Transverse colon (tissue), 4 donors: ENCODE results near the gene NPTX2. TPM values are rescaled to one million over a fixed set of nuclear protein-coding genes. Genes with fewer than 3 reads are reported as not detected.

Source experiments
- DNase-seq: peaks from one replicate; pipeline ENCODE4 v3.0.0-alpha.2; 2019
- H3K27ac ChIP-seq, 4 donors: fragments of 200-600 bp; sonication (generic); 2 replicates each; pipeline ENCODE4 v1.5.1; 2016 to 2018; ENCODE audit warnings: inconsistent platforms in 4 of 4
- H3K27me3 ChIP-seq: fragments of 200-600 bp; sonication (generic); 2 replicates; pipeline ENCODE4 v1.5.1; 2017; ENCODE audit warnings: inconsistent platforms
- H3K36me3 ChIP-seq, 4 donors: fragments of 200-600 bp; sonication (generic); 2 replicates each; pipeline ENCODE4 v1.5.1; 2017 to 2019; ENCODE audit warnings: inconsistent platforms in 4 of 4
- H3K4me1 ChIP-seq, 4 donors: fragments of 200-600 bp; sonication (generic); 2 replicates each; pipeline ENCODE4 v1.5.1; 2017 to 2020; ENCODE audit warnings: inconsistent platforms in 4 of 4
- H3K4me3 ChIP-seq, 4 donors: fragments of 200-600 bp; sonication (generic); 1 replicate in 1 of 4; 2 replicates in 3 of 4; pipeline versions ENCODE4 v1.5.1 to v1.6.1; 2017 to 2019; ENCODE audit warnings: inconsistent platforms in 4 of 4
- H3K9me3 ChIP-seq, 2 donors: fragments of 200-600 bp; sonication (generic); 2 replicates each; pipeline ENCODE4 v1.5.1; 2017 to 2019; ENCODE audit warnings: inconsistent platforms in 2 of 2
- CTCF ChIP-seq, 5 experiments: fragments of 200-600 bp in 3 of 5; fragments of 450-650 bp in 2 of 5; sonication (generic) in 3 of 5; IDR thresholded peaks; 1 replicate in 2 of 5; 2 replicates in 3 of 5; pipeline ENCODE4 v1.5.1; 2016 to 2017; ENCODE audit warnings: antibody characterized with exemption in 5 of 5, inconsistent platforms in 3 of 5, mild to moderate bottlenecking in 2 of 5, moderate library complexity in 1 of 5
- EP300 ChIP-seq: sonication (generic); formaldehyde crosslinking; IDR thresholded peaks from one replicate; pipeline ENCODE4 v1.6.1; 2017; ENCODE audit warnings: antibody characterized with exemption, low read depth
- POLR2A ChIP-seq: fragments of 450-650 bp; IDR thresholded peaks from one replicate; pipeline ENCODE4 v1.6.1; 2016; ENCODE audit warnings: antibody characterized with exemption, mild to moderate bottlenecking, moderate library complexity
- POLR2AphosphoS5 ChIP-seq, 3 donors: sonication (generic); formaldehyde crosslinking; IDR thresholded peaks; one replicate each; pipeline ENCODE4 v1.6.1; 2016; ENCODE audit warnings: antibody characterized with exemption in 3 of 3
- WGBS, 2 donors: methylation state at CpG; one replicate each; pipeline ENCODE4 v1.1.5; 2018; ENCODE audit warnings: low coverage in 1 of 2; 5-methylcytosine and 5-hydroxymethylcytosine counted together
- in situ Hi-C, 4 donors: fragments of 200-750 bp; cut with MboI; loops; one replicate each; pipeline versions ENCODE4 v1.15.0 to v1.15.1; 2017; ENCODE audit warnings: low sequenced_read_pairs in 3 of 4, low pct_ligation_motif_present in 1 of 4, low pct_unique_long_range_greater_than_20kb in 1 of 4
- intact Hi-C: fragments of 100-400 bp; cut with DNase I; formaldehyde crosslinking; loops from one replicate; pipeline ENCODE4 v1.15.1; 2023; ENCODE audit warnings: low total_unique reads
- total RNA-seq, 4 donors: library from RNA; depleted of rRNA; stranded (reverse); fragments of >200 nt; gene quantifications; one replicate each; pipeline ENCODE4 v1.1.0, GENCODE V29; 2016

NPTX2 gene
- total RNA-seq, 4 donors from 2014 or later: 3.4 to 11.5 (median 6.3) TPM

GRCh38 chr7:98630149-98630548 is 13.1 kb downstream of the NPTX2 start:
- intact Hi-C loops (no loop called here), in situ Hi-C loops (no loop called here)
- DNase-seq: no peak
- WGBS, 2 donors: 73 to 78% methylated on average over 4 to 9 of the region's 9 CpGs
- TF ChIP-seq POLR2AphosphoS5 (IDR thresholded peaks at IDR 0.05): no peak
- TF ChIP-seq CTCF (IDR thresholded peaks at IDR 0.05): no peak
- TF ChIP-seq EP300: no peak
- TF ChIP-seq POLR2A: no peak
- Histone ChIP-seq H3K4me1 (no peaks in the 10 kb centered on the region), H3K4me3 (no peak overlapping the region), H3K9me3 (no peaks in the 10 kb centered on the region), H3K27me3 (peaks cover 21% of the 10 kb centered on the region), H3K27ac (no peak overlapping the region), H3K36me3 (no peaks in the 10 kb centered on the region)

- Histone ChIP-seq H3K27me3 (peaks cover 21% of the 10 kb centered on the region), H3K4me1 (no peaks in the 10 kb centered on the region), H3K4me3 (no peak overlapping the region), H3K27ac (no peak overlapping the region), H3K9me3 (no peaks in the 10 kb centered on the region), H3K36me3 (no peaks in the 10 kb centered on the region)
- TF ChIP-seq EP300: no peak
- TF ChIP-seq POLR2AphosphoS5 (IDR thresholded peaks at IDR 0.05): no peak
- no peak for TF ChIP-seq CTCF (IDR thresholded peaks at IDR 0.05)
- TF ChIP-seq POLR2A: no peak
- WGBS, 2 donors: 60 to 64% methylated on average over 1 to 3 of the region's 3 CpGs
- DNase-seq: no peak
- intact Hi-C loops (no loop called here), in situ Hi-C loops (no loop called here)
Observed at GRCh38 chr7:98630770-98631169, 13.7 kb downstream of the NPTX2 start.

- no peaks in the 10 kb centered on the region for H3K4me1 ChIP-seq
- 67 to 93% methylated on average over 2 of the region's 2 CpGs for WGBS, 2 donors
- no peaks in the 10 kb centered on the region for H3K9me3 ChIP-seq
- H3K27me3 ChIP-seq: no peaks in the 10 kb centered on the region
- H3K36me3 ChIP-seq: no peaks in the 10 kb centered on the region
- intact Hi-C loops (no loop called here), in situ Hi-C loops (no loop called here)
- no peak overlapping the region for H3K4me3 ChIP-seq
- TF ChIP-seq CTCF (IDR thresholded peaks at IDR 0.05): no peak
- TF ChIP-seq EP300: no peak
- no peak overlapping the region for H3K27ac ChIP-seq
- no peak for DNase-seq
Observed at GRCh38 chr7:98638853-98639252, 21.8 kb downstream of the NPTX2 start.

- in situ Hi-C loops: no loop called here
- 52 to 80% methylated on average over 2 to 9 of the region's 9 CpGs for WGBS, 2 donors
- H3K27ac ChIP-seq: no peak overlapping the region
Observed at GRCh38 chr7:98640375-98640774, 23.3 kb downstream of the NPTX2 start.

More at GRCh38 chr7:98640375-98640774, 23.3 kb downstream of the NPTX2 start:
- Histone ChIP-seq H3K27me3 (no peaks in the 10 kb centered on the region), H3K9me3 (no peaks in the 10 kb centered on the region), H3K36me3 (no peaks in the 10 kb centered on the region), H3K4me1 (no peaks in the 10 kb centered on the region), H3K4me3 (no peak overlapping the region)
- DNase-seq: no peak
- TF ChIP-seq POLR2A (no peak), POLR2AphosphoS5 (IDR thresholded peaks at IDR 0.05) (no peak), EP300 (no peak), CTCF (IDR thresholded peaks at IDR 0.05) (no peak)
- intact Hi-C loops: no loop called here
